GM18517 (cell line): ENCODE measurements around the gene MAPK6.
A peak's percentile ranks its signal among the peaks of the same experiment; 100 is the strongest.
"Not testable (repeated sequence)": the region's sequence is repeated elsewhere in the genome, so short reads cannot be mapped to it uniquely, and the experiment has no call there.

Experiments used
- ATAC-seq: cut with Tn5 transposase; IDR thresholded peaks from one replicate; pipeline ENCODE4 v1.9.1; 2021; ENCODE audit warnings: mild to moderate bottlenecking, moderate library complexity; ENCODE audit not compliant: unreplicated experiment

Gene MAPK6

DNA sequence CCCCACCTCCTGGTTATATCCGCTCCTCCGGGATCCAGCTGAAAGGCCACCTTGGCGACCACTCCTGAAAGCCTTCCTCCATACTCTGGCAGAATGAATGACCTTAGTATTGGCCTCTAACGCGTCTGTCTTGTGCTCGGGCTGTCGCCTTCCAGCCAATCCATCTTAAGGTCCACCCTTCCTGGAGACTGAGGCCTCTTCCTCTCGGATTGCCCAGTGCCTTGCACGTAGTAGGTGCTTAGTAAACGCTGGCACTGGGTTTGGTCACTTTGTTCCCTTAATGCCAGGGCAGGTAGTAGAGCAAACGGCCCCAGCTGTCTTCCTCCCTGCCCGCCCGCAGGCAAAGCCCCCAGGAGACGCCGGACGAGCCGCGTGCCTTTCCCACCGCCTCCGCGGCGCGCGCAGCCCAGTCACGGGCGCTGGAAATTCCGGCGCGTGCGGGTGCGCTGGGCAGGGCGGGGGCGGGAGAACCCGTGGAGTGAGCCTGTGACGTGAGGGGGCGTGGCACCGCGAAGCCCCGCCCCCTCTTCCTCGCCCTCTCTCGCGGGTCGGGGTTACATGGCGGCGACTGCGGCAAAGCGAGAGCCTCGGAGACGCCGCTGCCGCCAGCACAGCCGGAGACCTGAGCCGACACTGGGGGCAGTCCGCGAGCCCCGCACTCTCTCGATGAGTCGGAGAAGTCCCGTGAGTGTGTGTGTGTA is at the start of gene MAPK6:
Gene MAPK6, plus strand, starts transcription at position 527 of the 701 bp plus-strand sequence. CDS start 27,242 bp downstream, outside the sequence.
- ATAC-seq: peak; percentile 58

DNA sequence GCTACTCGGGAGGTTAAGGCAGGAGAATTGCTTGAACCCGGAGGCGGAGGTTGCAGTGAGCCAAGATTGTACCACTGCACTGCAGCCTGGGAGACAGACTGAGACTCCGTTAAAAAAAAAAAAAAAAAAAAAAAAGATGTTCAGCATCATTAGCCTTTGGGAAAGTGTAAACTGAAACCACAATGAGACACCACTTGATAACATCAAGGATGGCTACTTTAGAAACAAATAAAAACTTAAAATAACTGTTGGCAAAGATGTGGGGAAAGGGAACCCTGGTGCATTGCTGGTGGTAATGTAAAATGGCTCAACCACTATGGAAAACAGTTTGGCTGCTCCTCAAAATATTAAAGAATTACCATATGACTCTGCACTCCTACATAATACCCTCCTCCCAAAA is 49.3 kb upstream of the MAPK6 start:
- no peak for ATAC-seq

DNA sequence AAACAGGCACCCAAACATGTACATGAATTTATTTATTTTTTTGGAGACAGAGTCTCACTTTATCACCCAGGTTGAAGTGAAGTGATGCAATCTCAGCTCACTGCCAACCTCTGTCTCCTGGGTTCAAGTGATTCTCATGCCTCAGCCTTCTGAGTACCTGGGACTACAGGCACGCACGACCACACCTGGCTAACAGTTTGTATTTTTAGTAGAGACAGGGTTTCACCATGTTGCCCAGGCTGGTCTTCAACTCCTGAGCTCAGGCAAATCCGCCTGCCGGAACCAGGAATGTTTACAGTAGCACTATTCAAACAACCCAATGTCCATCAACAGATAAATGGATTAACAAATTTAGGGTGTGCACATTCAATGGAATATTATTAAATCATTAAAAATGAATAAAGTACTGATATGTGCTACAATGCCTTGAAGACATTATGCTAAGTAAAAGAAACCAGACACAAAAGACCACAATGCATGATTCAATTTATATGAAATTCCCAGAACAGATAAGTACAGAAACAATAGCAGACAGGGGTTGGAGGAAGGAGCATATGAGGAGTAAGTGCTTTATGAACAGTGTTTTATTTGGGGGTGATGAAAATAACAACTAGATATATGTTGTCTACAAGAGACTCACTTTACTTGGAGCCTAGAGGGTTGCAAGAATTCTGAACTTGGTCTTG is 48.7 kb upstream of the MAPK6 start:
- no peak for ATAC-seq

DNA sequence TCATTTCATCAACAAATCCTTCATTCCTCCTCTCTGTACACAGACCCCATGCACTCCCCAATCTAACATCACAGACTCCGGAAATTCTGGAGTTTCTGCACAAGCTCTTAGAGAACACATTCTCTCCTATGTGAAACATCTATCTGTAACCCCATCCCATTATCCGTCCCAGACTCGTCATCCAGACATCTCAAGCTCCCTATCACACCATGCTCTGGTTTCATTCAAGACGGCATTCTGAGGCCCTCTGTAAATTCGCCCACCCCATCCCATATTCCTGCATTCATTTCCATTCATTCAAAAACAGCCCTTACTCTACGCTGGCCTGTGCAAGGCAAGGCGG is 48.0 kb upstream of the MAPK6 start:
- ATAC-seq: peak; percentile 5

DNA sequence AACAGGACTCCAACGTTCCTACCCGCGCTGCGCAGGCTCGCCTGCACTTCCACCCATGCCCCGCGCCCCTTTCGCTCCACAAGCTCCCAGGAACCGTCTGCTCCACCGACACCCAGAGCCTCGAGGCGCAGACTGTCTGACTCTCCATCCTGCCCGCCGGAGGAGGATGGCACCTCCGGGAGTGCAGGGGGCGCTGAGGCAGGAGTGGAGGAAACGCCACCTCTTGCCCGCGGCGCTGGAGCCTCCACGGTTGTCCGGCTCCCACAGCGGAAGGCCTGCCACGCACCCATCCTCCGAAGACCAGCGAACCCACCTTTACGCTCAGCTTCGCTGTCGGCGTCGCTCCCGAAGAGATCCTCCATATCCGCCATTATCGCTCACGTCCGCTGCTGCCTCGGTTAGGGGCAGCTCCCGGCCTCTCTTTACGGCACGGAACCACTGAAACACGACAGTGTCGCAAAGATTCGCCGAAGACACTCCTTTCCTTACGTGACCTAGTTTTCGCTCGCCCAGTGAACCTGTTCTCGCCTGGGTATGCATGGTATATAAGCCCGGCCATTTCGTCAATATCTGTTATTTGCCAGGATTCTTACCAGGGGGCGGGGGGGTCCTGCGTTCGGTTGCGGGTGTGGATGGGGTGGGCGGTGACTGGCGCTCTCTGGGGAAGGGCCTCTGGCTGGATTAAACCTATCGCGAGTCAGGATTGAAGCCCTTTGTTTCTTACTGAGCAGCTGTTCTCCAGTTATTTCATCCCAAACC is 47.5 kb upstream of the MAPK6 start, which contains the start of gene LEO1:
Gene LEO1, minus strand, starts transcription at position 404 of the 759 bp plus-strand sequence. Its CDS starts 33 bp downstream, at position 371.
- ATAC-seq: peak; percentile 91

DNA sequence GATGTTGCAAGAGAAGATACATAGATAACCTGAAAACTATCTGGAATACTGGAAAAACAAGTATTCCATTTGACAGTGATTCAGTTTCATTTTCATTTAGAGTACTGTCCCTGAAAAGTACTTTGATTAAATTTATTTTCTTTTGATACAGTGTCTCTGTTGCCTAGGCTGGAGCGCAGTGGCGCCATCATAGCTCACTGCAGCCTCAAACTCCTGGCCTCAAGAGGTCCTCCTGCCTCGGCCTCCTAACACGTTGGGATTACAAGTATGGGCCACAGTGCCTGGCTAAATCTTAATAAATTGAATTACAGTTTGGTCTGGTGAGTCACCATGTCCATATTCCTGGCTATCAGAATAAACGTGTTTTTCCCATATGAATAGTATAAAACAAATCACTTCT is 45.8 kb upstream of the MAPK6 start:
- ATAC-seq: no peak

DNA sequence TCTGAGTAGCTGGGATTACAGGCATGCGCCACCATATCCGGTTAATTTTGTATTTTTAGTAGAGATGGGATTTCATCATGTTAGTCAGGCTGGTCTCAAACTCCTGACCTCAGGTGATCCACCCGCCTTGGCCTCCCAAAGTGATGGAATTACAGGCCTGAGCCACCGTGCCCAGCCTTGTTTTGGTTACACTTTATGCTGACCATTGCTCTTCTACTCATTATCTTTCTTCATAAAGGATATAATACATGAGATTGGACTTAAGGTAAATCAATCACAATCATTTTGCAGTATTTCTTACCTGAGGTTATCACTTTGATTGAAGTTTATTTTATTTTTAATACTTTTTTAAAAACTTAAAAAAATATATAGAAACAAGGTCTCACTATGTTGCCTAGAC is 45.2 kb upstream of the MAPK6 start:
- ATAC-seq: no peak

DNA sequence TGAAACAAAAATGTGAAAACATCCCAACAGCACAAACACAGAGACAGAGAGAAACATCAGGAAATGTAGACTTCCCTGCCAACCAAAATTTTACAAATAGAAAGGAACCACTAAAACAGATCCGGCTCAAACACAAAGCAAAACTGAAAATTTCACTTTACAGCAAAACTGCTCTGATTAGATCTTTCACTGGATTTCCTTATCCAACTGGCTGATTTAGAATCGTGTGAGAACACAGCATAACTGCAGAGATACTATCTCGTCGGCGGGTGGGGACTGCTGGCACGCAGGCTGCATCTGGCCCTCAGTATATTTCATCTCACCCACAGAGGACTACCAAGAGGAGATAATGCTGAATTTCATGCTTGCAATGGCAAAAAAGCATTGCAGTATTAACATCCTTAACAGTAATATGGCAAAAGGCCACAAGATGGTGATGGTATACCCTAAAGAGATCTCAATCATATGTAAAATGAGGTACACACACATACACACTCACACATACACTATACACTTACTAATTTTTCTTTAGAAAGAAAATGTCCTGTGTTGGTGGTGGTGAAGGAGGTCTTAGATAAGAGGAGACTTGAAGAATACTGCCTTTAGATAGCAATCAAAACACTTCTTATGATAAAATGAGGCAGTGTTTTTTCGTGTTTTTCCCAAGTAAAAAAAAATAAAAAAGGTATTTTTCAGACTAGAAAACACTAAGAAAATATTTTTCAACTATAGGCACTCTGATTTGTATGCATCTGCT is 36.8 kb upstream of the MAPK6 start:
- peak; percentile 96 for ATAC-seq

DNA sequence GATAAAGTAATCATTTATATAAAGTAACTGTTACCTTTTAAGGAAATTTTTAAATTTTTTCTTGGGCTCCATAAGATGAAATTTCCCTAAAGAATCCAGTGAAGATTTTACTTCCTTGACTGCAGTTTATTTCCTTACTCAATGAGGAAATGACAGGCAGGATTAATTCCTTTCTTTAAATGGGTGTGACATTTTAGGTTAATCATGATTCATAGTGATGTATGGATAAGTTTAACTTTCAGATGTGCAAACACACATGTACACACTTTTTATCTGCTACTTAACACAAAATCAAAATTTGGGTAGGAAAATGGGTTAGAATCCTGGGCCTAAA is 36.3 kb upstream of the MAPK6 start:
- no peak for ATAC-seq

DNA sequence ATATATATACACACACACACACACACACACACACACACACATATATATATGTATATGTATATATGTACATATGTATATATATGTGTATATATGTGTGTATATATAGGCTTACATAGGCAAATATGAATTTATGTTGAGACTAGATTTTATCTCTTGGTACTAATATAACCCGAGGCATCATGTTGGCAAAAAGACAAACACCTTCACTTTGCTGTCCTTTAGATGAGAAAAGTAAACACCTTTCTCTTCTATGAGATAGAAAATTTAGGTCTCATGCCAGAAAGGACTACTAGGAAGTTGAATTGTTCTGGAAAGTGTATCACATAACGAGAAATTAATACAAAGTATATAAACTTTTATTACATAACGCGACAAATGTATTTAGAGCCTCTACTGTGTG is 27.9 kb upstream of the MAPK6 start:
- ATAC-seq: no peak

DNA sequence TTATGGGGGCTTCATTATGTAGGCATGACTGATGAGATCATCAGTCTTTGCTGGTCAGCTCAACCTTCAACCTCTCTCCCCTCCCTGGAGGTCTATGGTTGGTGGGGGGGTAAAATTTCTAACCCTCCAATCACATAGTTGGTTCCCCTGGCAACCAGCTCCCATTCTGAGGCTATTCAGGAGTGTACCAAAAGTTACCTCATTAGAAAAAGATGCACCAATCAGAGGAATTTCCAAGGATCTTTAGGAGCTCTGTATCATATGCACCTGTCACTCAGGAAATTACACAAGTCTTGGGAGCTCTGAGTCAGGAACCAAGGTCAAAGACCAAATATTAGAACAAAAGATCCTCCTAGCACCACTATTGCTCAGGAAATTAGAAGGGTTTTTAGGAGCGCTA is 26.1 kb upstream of the MAPK6 start:
- no peak for ATAC-seq

DNA sequence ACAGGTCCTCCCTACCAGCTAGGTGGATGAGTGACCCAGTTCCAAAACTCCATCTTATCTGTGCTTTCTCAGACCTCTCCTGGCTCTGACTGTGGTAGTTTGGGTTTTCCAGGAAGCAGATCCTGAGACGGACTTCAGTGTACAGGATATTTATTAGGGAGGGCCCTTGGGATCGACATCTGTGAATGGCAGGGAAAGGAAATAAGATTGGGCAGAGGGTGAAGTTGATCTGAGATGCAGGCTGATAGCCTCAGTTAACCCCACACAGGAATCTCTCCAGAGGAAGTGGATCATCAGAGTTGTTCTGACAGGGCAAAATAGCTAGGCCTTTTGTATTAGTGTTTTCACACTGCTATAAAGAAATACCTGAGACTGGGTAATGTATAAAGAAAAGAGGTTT is 16.7 kb upstream of the MAPK6 start:
- no peak for ATAC-seq

DNA sequence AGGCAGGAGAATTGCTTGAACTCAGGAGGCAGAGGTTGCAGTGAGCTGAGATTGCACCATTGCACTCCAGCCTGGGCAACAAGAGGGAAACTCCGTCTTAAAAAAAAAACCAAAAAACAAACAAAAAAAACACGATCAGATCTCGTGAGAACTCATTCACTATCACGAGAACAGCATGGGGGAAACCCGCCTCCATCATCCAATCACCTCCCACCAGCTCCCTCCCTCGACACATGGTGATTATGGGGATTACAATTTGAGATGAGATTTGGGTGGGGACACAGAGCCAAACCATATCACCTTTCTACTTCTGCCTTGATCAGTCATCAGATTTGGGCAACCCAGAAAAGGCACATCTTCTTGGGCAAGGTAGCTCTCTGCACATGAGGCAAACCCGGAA is 15.9 kb upstream of the MAPK6 start:
- ATAC-seq: not testable (repeated sequence)

DNA sequence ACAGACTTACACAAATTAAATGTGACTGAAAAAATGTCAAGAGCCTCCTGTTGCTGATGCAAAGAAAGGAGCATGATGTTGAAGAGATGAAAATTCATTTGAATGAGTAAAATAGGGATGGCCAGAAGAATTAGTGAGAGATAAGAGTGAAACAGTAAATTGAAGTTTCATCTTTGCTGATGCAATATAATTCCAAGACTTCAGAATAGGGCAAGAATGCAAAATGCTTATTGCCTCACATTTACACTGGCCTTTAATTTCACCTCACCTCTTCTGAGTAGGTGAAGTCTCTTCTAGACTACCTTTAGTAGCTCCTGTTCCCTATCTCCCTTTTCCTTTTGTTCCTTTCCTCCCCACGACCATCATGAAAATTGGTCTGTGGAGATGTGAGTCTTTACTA is 15.3 kb upstream of the MAPK6 start:
- no peak for ATAC-seq

DNA sequence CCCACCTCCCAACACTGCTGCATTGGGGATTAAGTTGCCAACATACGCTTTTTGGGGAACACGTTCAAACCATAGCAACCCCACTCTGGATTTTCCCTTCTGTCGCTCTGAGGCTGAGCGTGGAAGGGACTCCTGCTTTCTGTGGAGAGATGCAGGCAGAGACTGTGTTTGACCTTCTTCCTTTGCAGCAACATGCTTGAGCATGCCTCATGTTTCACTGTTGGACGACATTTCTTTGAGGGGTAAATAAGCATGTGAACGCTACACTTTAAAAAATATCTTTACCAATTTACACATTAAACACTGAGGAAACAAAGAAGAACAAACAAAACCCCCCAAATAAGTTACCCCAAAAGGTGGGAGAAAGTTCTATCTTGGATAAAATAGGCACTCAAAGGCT is 14.2 kb upstream of the MAPK6 start:
- ATAC-seq: no peak

DNA sequence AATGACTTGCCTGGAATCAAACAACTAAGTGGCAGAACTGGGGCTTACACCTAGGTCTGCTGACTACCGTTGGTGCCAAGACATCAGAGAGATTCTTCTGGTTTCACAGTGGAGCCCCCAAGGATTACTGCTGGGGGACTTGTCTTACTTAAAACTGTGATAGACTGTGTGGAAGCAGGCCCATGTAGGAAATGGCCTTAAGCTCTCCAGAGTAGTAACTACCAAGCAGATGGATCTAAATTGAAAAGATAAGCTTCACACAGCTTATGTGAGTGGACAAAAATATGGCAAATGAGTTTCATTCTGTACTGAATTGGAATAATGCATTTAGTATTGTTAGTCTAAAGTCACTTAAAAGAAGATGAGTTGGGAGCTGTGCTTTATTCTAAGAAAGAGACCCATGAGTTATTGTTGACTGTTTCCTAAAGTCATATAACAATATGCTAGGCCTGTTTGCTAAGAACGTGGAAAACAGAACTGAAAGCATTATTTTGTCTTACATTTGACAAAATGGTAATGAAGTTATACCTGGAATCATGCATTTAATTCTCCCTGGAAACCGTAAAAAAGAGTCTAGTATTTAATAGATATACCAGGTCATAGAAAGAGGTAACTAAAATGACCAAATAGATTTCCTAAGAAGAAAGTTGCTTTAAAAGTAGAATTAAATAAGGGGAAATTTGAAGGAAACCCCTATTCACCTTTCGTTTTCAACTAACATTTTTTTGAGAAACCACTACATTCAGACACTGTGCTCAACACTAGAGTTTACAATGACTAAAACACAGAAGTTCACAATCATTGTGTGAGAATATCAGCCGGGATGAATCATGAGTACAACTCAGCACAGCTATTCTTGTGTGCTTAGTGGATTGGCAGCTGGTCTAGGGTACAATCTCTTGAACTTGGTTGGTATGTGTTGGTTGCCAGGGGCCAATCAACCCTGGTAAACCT is 13.0 kb upstream of the MAPK6 start:
- ATAC-seq: peak; percentile 79

DNA sequence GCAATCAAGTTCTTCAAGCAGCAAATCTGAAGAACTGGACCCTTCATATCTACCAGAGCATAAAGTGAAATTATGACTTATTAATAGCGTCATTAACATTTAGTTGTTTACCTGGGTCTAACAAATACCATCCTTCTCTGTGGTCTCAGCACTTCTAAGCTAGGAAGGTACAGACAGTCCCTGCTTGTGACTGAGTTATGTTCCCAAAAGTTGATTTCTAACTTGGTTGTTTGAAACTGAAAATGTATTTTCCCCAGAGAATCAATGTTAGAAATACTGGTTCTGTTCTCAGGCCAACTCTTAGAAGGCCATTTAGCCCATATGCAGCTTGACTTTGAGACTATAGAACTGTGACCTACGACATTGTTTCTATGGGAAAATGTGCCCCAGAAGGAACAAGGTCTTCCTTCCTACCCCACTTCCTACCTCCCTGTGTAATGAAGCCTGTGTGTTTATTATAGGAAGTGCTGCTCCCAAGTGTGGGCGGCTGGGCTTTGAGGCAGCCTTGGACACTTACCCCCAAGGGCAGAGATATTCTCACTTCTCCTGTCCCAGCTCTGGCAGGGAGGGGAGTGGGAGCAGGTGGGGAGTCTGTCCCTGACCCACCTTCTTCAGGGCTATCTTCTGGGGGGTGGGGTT is 12.2 kb upstream of the MAPK6 start:
- ATAC-seq: peak; percentile 26

DNA sequence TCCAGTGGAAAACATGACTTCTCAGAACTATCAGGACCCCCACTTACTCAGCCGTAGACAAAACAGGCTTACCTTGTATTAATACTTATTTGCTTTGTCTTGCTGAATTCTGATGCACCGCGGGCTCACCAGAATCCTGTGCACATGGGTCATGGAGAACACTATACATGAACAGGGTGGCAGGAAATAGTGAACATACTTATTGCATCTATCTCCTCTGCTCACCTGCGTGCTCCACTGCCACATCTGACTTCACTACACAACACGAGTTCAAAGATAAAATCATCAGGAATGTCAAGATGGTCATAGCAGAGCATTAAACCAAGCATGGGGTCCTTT is 10.7 kb upstream of the MAPK6 start:
- no peak for ATAC-seq

DNA sequence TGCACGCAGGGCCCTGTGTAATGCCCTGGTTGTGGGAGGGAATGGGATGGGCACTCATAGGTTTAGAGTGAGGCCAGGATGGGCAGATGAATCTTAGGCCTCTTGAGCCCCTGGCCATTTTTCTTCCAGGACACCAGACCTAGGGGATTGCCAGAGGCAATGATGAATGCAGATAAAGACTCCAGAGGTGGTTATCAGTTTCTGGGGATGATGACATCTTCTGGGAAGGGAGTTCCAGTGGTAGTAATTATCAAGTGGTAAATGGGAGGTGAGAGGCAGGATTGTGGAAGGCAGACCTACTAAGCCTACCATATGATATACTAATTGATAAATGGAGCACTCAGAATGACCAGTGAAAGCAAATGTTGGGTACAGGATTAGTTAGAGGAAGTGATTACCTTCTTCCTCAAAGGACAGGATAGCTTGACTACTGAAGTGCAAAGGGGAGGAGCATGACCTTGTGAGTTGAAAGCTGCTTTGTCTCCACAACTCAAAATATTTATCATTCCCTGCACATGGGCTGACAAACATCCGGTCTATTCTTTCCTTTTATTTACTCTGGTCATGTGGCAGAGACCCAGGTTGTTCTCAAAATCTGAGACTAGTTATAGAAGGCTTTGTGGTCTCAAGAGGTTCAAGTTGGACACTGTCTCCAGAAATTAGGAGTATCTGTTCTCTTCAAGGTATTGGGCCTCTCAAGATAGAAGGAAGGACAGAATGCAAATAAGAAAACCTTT is 10.2 kb upstream of the MAPK6 start:
- no peak for ATAC-seq
